ENCODE data around the gene MYRIP. TPM values are rescaled to one million over a fixed set of nuclear protein-coding genes. Genes with fewer than 3 reads are reported as not detected.
"Not testable (repeated sequence)": the region's sequence is repeated elsewhere in the genome, so short reads cannot be mapped to it uniquely, and the experiment has no call there.

The MYRIP gene
- total RNA-seq, 1 experiment from 2014 or later = 1.6 TPM

GRCh38 chr3:40073310-40074007, 264.1 kb downstream of the MYRIP start:
- Mint-ChIP-seq H3K36me3 (no peaks in the 10 kb centered on the region), H3K27me3 (ENCODE audit: low read depth) (peaks cover 9% of the 10 kb centered on the region; the same call in 1 of the 2 replicates), H3K4me1 (peaks cover 6% of the 10 kb centered on the region), H3K27ac (no peak overlapping the region), H3K4me3 (no peak overlapping the region), H3K9me3 (peaks cover 5% of the 10 kb centered on the region)
- ChIA-PET CTCF (no interaction called here), POLR2A (no interaction called here)
- peak; percentile 94 for ATAC-seq
- no peak for TF ChIP-seq MLX (CRISPR knock-in tag; IDR thresholded peaks at IDR 0.05)
- TF ChIP-seq SOX15 (CRISPR knock-in tag; IDR thresholded peaks at IDR 0.05) = no peak
- no peak for TF ChIP-seq ETV6 (CRISPR knock-in tag; IDR thresholded peaks at IDR 0.05)
- TF ChIP-seq, protein P1, sequence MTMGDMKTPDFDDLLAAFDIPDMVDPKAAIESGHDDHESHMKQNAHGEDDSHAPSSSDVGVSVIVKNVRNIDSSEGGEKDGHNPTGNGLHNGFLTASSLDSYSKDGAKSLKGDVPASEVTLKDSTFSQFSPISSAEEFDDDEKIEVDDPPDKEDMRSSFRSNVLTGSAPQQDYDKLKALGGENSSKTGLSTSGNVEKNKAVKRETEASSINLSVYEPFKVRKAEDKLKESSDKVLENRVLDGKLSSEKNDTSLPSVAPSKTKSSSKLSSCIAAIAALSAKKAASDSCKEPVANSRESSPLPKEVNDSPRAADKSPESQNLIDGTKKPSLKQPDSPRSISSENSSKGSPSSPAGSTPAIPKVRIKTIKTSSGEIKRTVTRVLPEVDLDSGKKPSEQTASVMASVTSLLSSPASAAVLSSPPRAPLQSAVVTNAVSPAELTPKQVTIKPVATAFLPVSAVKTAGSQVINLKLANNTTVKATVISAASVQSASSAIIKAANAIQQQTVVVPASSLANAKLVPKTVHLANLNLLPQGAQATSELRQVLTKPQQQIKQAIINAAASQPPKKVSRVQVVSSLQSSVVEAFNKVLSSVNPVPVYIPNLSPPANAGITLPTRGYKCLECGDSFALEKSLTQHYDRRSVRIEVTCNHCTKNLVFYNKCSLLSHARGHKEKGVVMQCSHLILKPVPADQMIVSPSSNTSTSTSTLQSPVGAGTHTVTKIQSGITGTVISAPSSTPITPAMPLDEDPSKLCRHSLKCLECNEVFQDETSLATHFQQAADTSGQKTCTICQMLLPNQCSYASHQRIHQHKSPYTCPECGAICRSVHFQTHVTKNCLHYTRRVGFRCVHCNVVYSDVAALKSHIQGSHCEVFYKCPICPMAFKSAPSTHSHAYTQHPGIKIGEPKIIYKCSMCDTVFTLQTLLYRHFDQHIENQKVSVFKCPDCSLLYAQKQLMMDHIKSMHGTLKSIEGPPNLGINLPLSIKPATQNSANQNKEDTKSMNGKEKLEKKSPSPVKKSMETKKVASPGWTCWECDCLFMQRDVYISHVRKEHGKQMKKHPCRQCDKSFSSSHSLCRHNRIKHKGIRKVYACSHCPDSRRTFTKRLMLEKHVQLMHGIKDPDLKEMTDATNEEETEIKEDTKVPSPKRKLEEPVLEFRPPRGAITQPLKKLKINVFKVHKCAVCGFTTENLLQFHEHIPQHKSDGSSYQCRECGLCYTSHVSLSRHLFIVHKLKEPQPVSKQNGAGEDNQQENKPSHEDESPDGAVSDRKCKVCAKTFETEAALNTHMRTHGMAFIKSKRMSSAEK (CRISPR knock-in tag; IDR thresholded peaks at IDR 0.05; ENCODE audit: borderline replicate concordance) = no peak
- no peak for TF ChIP-seq HMGA2 (CRISPR knock-in tag; IDR thresholded peaks at IDR 0.05)
- TF ChIP-seq AR (CRISPR knock-in tag; IDR thresholded peaks at IDR 0.05) = no peak
- TF ChIP-seq ZSCAN18 (CRISPR knock-in tag; IDR thresholded peaks at IDR 0.05) = no peak
- no peak for TF ChIP-seq EMX1 (CRISPR knock-in tag; IDR thresholded peaks at IDR 0.05)
- TF ChIP-seq KAT7 (CRISPR knock-in tag; IDR thresholded peaks at IDR 0.05; ENCODE audit: borderline replicate concordance) = no peak
- TF ChIP-seq, protein P2, sequence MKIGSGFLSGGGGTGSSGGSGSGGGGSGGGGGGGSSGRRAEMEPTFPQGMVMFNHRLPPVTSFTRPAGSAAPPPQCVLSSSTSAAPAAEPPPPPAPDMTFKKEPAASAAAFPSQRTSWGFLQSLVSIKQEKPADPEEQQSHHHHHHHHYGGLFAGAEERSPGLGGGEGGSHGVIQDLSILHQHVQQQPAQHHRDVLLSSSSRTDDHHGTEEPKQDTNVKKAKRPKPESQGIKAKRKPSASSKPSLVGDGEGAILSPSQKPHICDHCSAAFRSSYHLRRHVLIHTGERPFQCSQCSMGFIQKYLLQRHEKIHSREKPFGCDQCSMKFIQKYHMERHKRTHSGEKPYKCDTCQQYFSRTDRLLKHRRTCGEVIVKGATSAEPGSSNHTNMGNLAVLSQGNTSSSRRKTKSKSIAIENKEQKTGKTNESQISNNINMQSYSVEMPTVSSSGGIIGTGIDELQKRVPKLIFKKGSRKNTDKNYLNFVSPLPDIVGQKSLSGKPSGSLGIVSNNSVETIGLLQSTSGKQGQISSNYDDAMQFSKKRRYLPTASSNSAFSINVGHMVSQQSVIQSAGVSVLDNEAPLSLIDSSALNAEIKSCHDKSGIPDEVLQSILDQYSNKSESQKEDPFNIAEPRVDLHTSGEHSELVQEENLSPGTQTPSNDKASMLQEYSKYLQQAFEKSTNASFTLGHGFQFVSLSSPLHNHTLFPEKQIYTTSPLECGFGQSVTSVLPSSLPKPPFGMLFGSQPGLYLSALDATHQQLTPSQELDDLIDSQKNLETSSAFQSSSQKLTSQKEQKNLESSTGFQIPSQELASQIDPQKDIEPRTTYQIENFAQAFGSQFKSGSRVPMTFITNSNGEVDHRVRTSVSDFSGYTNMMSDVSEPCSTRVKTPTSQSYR (CRISPR knock-in tag; IDR thresholded peaks at IDR 0.05) = no peak
- TF ChIP-seq FOXK1 (CRISPR knock-in tag; IDR thresholded peaks at IDR 0.05) = no peak
- TF ChIP-seq SMAD4 (CRISPR knock-in tag; IDR thresholded peaks at IDR 0.05) = no peak
- no peak for TF ChIP-seq ZNF219 (CRISPR knock-in tag; IDR thresholded peaks at IDR 0.05; ENCODE audit: borderline replicate concordance)
- TF ChIP-seq SP1 (CRISPR knock-in tag; conservative IDR thresholded peaks at IDR 0.05) = no peak
- TF ChIP-seq, protein P3, sequence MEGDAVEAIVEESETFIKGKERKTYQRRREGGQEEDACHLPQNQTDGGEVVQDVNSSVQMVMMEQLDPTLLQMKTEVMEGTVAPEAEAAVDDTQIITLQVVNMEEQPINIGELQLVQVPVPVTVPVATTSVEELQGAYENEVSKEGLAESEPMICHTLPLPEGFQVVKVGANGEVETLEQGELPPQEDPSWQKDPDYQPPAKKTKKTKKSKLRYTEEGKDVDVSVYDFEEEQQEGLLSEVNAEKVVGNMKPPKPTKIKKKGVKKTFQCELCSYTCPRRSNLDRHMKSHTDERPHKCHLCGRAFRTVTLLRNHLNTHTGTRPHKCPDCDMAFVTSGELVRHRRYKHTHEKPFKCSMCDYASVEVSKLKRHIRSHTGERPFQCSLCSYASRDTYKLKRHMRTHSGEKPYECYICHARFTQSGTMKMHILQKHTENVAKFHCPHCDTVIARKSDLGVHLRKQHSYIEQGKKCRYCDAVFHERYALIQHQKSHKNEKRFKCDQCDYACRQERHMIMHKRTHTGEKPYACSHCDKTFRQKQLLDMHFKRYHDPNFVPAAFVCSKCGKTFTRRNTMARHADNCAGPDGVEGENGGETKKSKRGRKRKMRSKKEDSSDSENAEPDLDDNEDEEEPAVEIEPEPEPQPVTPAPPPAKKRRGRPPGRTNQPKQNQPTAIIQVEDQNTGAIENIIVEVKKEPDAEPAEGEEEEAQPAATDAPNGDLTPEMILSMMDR (IDR thresholded peaks at IDR 0.05) = no peak
- TF ChIP-seq CREM (CRISPR knock-in tag; IDR thresholded peaks at IDR 0.05) = no peak
- TF ChIP-seq PRRX2 (CRISPR knock-in tag; IDR thresholded peaks at IDR 0.05) = no peak
- peak; percentile 48 for DNase-seq (ENCODE audit: low spot score)

DNA sequence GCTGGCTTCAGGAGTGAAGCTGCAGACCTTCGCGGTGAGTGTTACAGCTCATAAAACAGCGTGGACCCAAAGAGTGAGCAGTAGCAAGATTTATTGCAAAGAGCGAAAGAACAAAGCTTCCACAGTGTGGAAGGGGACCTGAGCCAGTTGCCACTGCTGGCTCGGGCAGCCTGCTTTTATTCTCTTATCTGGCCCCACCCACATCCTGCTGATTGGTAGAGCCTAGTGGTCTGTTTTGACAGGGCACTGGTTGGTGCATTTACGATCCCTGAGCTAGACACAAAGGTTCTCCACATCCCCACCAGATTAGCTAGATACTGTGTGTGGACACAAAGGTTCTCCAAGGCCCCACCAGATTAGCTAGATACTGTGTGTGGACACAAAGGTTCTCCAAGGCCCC, 267.7 kb downstream of the MYRIP start:
- CTCF ChIA-PET; DNase-seq (ENCODE audit: low spot score); H3K27me3 Mint-ChIP-seq (ENCODE audit: low read depth); ATAC-seq; H3K27ac Mint-ChIP-seq; H3K36me3 Mint-ChIP-seq; POLR2A ChIA-PET; H3K4me3 Mint-ChIP-seq; H3K4me1 Mint-ChIP-seq: not testable (repeated sequence)
- peaks cover 19% of the 10 kb centered on the region for H3K9me3 Mint-ChIP-seq

DNA sequence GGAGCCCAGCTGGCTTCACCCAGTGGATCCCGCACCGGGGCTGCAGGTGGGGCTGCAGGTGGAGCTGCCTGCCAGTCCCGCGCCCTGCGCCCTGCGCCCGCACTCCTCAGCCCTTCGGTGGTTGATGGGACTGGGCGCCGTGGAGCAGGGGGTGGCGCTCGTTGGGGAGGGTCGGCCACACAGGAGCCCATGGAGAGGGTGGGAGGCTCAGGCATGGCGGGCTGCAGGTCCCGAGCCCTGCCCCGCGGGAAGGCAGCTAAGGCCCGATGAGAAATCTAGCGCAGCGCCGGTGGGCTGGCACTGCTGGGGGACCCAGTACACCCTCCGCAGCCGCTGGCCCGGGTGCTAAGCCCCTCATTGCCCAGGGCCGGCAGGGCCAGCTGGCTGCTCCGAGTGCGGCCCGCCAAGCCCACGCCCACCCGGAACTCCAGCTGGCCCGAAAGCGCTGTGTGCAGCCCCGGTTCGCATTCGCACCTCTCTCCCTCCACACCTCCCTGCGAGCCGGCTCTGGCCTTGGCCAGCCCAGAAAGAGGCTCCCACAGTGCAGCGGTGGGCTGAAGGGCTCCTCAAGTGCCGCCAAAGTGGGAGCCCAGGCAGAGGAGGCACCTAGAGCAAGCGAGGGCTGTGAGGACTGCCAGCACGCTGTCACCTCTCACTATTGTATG, 268.6 kb downstream of the MYRIP start:
- H3K27me3 Mint-ChIP-seq (ENCODE audit: low read depth); ATAC-seq; H3K27ac Mint-ChIP-seq; H3K4me3 Mint-ChIP-seq; H3K4me1 Mint-ChIP-seq; POLR2A ChIA-PET; H3K36me3 Mint-ChIP-seq; CTCF ChIA-PET; DNase-seq (ENCODE audit: low spot score): not testable (repeated sequence)
- H3K9me3 Mint-ChIP-seq = peaks cover 20% of the 10 kb centered on the region
